ENCODE data around the gene STOX2. TPM values are rescaled to one million over a fixed set of nuclear protein-coding genes. Genes with fewer than 3 reads are reported as not detected.

The STOX2 gene
- total and polyA plus RNA-seq, 2 experiments from 2014 or later, result not detected

GRCh38 chr4:183984566-183984965 is 79.5 kb downstream of the STOX2 start:
- no peaks in the 10 kb centered on the region for H3K9me3 ChIP-seq (ENCODE audit: low read depth)
- no peak overlapping the region for H2AFZ ChIP-seq
- H3F3A ChIP-seq (ENCODE audit: insufficient read depth), result peaks cover 10% of the 10 kb centered on the region
- no peaks in the 10 kb centered on the region for H4K20me1 ChIP-seq (ENCODE audit: insufficient read depth)
- TF ChIP-seq EZH2phosphoT487 (IDR thresholded peaks at IDR 0.05; ENCODE audit: insufficient read depth, low read depth) (no peak), EZH2 (IDR thresholded peaks at IDR 0.05; ENCODE audit: insufficient read depth, poor library complexity, severe bottlenecking) (no peak)
- no peak overlapping the region for H3K27ac ChIP-seq
- H3K4me3 ChIP-seq, result no peak overlapping the region
- in situ Hi-C loops (cut with MboI), result no loop called here
- no peak overlapping the region for H3K4me2 ChIP-seq (ENCODE audit: unreplicated experiment)
- H3K79me2 ChIP-seq (ENCODE audit: insufficient read depth), result no peaks in the 10 kb centered on the region
- no peak for DNase-seq
- peaks cover 7% of the 10 kb centered on the region; the same call in 1 of the 2 replicates for H3K4me1 ChIP-seq (ENCODE audit: insufficient read depth)
- H3K36me3 ChIP-seq (ENCODE audit: low read depth), result no peaks in the 10 kb centered on the region
- H3K9me2 ChIP-seq (ENCODE audit: insufficient read depth), result no peaks in the 10 kb centered on the region
- WGBS, 2 experiments (ENCODE audit: low coverage in 1 of 2, low lambda C conversion rate in 2 of 2, missing lambda C conversion rate in 2 of 2), result 77 to 80% methylated on average over 13 of the region's 13 CpGs
- H3K27me3 ChIP-seq (replicated peaks; ENCODE audit: insufficient read depth), result no peaks in the 10 kb centered on the region
- no peak overlapping the region for H3K9ac ChIP-seq

GRCh38 chr4:183985786-183986185 is 80.7 kb downstream of the STOX2 start:
- H3K4me2 ChIP-seq (ENCODE audit: unreplicated experiment), result no peak overlapping the region
- TF ChIP-seq EZH2 (IDR thresholded peaks at IDR 0.05; ENCODE audit: insufficient read depth, poor library complexity, severe bottlenecking) (no peak), EZH2phosphoT487 (IDR thresholded peaks at IDR 0.05; ENCODE audit: insufficient read depth, low read depth) (no peak)
- H3K9me3 ChIP-seq (ENCODE audit: low read depth), result no peaks in the 10 kb centered on the region
- no peak overlapping the region for H3K9ac ChIP-seq
- peaks cover 7% of the 10 kb centered on the region; the same call in 1 of the 2 replicates for H3K4me1 ChIP-seq (ENCODE audit: insufficient read depth)
- no peak overlapping the region for H3K4me3 ChIP-seq
- no peak overlapping the region for H2AFZ ChIP-seq
- H3K27me3 ChIP-seq (replicated peaks; ENCODE audit: insufficient read depth), result no peaks in the 10 kb centered on the region
- peaks cover 10% of the 10 kb centered on the region for H3F3A ChIP-seq (ENCODE audit: insufficient read depth)
- no peaks in the 10 kb centered on the region for H3K79me2 ChIP-seq (ENCODE audit: insufficient read depth)
- DNase-seq, result no peak
- 56 to 63% methylated on average over 7 of the region's 7 CpGs for WGBS, 2 experiments (ENCODE audit: low coverage in 1 of 2, low lambda C conversion rate in 2 of 2, missing lambda C conversion rate in 2 of 2)
- no peaks in the 10 kb centered on the region for H4K20me1 ChIP-seq (ENCODE audit: insufficient read depth)
- H3K9me2 ChIP-seq (ENCODE audit: insufficient read depth), result no peaks in the 10 kb centered on the region
- H3K36me3 ChIP-seq (ENCODE audit: low read depth), result no peaks in the 10 kb centered on the region
- in situ Hi-C loops (cut with MboI), result no loop called here
- no peak overlapping the region for H3K27ac ChIP-seq

GRCh38 chr4:183986291-183986970 is 81.3 kb downstream of the STOX2 start:
- in situ Hi-C loops (cut with MboI), result no loop called here
- Histone ChIP-seq H3K4me1 (ENCODE audit: insufficient read depth) (peaks cover 7% of the 10 kb centered on the region; the same call in 1 of the 2 replicates), H3K27me3 (replicated peaks; ENCODE audit: insufficient read depth) (no peaks in the 10 kb centered on the region), H3K79me2 (ENCODE audit: insufficient read depth) (no peaks in the 10 kb centered on the region), H3K9me3 (ENCODE audit: low read depth) (no peaks in the 10 kb centered on the region), H3K9me2 (ENCODE audit: insufficient read depth) (no peaks in the 10 kb centered on the region), H4K20me1 (ENCODE audit: insufficient read depth) (no peaks in the 10 kb centered on the region), H3K9ac (no peak overlapping the region), H3F3A (ENCODE audit: insufficient read depth) (peaks cover 10% of the 10 kb centered on the region), H2AFZ (no peak overlapping the region), H3K36me3 (ENCODE audit: low read depth) (no peaks in the 10 kb centered on the region), H3K27ac (no peak overlapping the region), H3K4me3 (no peak overlapping the region), H3K4me2 (ENCODE audit: unreplicated experiment) (no peak overlapping the region)
- WGBS, 2 experiments (ENCODE audit: low coverage in 1 of 2, low lambda C conversion rate in 2 of 2, missing lambda C conversion rate in 2 of 2), result 88 to 90% methylated on average over 18 of the region's 18 CpGs
- no peak for DNase-seq
- TF ChIP-seq EZH2 (IDR thresholded peaks at IDR 0.05; ENCODE audit: insufficient read depth, poor library complexity, severe bottlenecking) (no peak), EZH2phosphoT487 (IDR thresholded peaks at IDR 0.05; ENCODE audit: insufficient read depth, low read depth) (no peak)

GRCh38 chr4:183986971-183987946 is 82.2 kb downstream of the STOX2 start:
- Histone ChIP-seq H3K9me3 (ENCODE audit: low read depth) (no peaks in the 10 kb centered on the region), H3K36me3 (ENCODE audit: low read depth) (no peaks in the 10 kb centered on the region), H3K4me1 (ENCODE audit: insufficient read depth) (peaks cover 7% of the 10 kb centered on the region; the same call in 1 of the 2 replicates), H3F3A (ENCODE audit: insufficient read depth) (peaks cover 10% of the 10 kb centered on the region), H3K27me3 (replicated peaks; ENCODE audit: insufficient read depth) (no peaks in the 10 kb centered on the region), H2AFZ (peak overlapping the region; percentile 75), H3K9ac (peak overlapping the region; percentile 67), H3K27ac (peak overlapping the region; percentile 43), H3K4me2 (ENCODE audit: unreplicated experiment) (peak overlapping the region; percentile 90), H3K9me2 (ENCODE audit: insufficient read depth) (no peaks in the 10 kb centered on the region), H3K4me3 (peak overlapping the region; percentile 65), H3K79me2 (ENCODE audit: insufficient read depth) (no peaks in the 10 kb centered on the region), H4K20me1 (ENCODE audit: insufficient read depth) (no peaks in the 10 kb centered on the region)
- peak; percentile 94 for DNase-seq
- 30% methylated on average over 43 of the region's 43 CpGs for WGBS, 2 experiments (ENCODE audit: low coverage in 1 of 2, low lambda C conversion rate in 2 of 2, missing lambda C conversion rate in 2 of 2)
- in situ Hi-C loops (cut with MboI), result no loop called here
- TF ChIP-seq EZH2phosphoT487 (IDR thresholded peaks at IDR 0.05; ENCODE audit: insufficient read depth, low read depth) (no peak), EZH2 (IDR thresholded peaks at IDR 0.05; ENCODE audit: insufficient read depth, poor library complexity, severe bottlenecking) (no peak)
